ENCODE data around the gene POLK.

The POLK gene

GRCh38 chr5:75466006-75466716 lies 45.5 kb upstream of the POLK start:
- TF ChIP-seq EGR1 (IDR thresholded peaks at IDR 0.05): no peak
- no peak for TF ChIP-seq ZBTB7A (IDR thresholded peaks at IDR 0.05; ENCODE audit: low read depth)
- TF ChIP-seq CREB1 (IDR thresholded peaks at IDR 0.05; ENCODE audit: low read depth): no peak
- TF ChIP-seq CEBPB (IDR thresholded peaks at IDR 0.05): no peak

- TF ChIP-seq MAX (IDR thresholded peaks at IDR 0.05) (no peak), TCF12 (IDR thresholded peaks at IDR 0.05; ENCODE audit: low read depth) (no peak), YY1 (IDR thresholded peaks at IDR 0.05; ENCODE audit: low read depth) (no peak), FOXM1 (IDR thresholded peaks at IDR 0.05; ENCODE audit: borderline replicate concordance, low read depth) (no peak), TEAD4 (IDR thresholded peaks at IDR 0.05) (no peak), RAD21 (IDR thresholded peaks at IDR 0.05; ENCODE audit: low read depth) (no peak), CREB1 (IDR thresholded peaks at IDR 0.05; ENCODE audit: low read depth) (no peak), TAF1 (IDR thresholded peaks at IDR 0.05; ENCODE audit: low read depth) (no peak)
Measured at GRCh38 chr5:75468593-75468992, 43.1 kb upstream of the POLK start.

- TF ChIP-seq ZBTB7A (IDR thresholded peaks at IDR 0.05; ENCODE audit: low read depth) (no peak), REST (IDR thresholded peaks at IDR 0.05; ENCODE audit: low read depth) (no peak), MAX (IDR thresholded peaks at IDR 0.05) (no peak), TAF1 (IDR thresholded peaks at IDR 0.05; ENCODE audit: low read depth) (no peak), TEAD4 (IDR thresholded peaks at IDR 0.05) (no peak), EP300 (IDR thresholded peaks at IDR 0.05; ENCODE audit: borderline replicate concordance) (no peak), USF1 (IDR thresholded peaks at IDR 0.05) (no peak), EGR1 (IDR thresholded peaks at IDR 0.05) (no peak), TCF12 (IDR thresholded peaks at IDR 0.05; ENCODE audit: low read depth) (no peak), RAD21 (IDR thresholded peaks at IDR 0.05; ENCODE audit: low read depth) (no peak), NFIC (IDR thresholded peaks at IDR 0.05) (no peak), YY1 (IDR thresholded peaks at IDR 0.05; ENCODE audit: low read depth) (no peak), FOXM1 (IDR thresholded peaks at IDR 0.05; ENCODE audit: borderline replicate concordance, low read depth) (no peak), CREB1 (IDR thresholded peaks at IDR 0.05; ENCODE audit: low read depth) (no peak), CEBPB (IDR thresholded peaks at IDR 0.05) (no peak)
Measured at GRCh38 chr5:75469017-75469416, 42.7 kb upstream of the POLK start.

- no peak for TF ChIP-seq MAX (IDR thresholded peaks at IDR 0.05)
- TF ChIP-seq TAF1 (IDR thresholded peaks at IDR 0.05; ENCODE audit: low read depth): no peak
- no peak for TF ChIP-seq USF1 (IDR thresholded peaks at IDR 0.05)
- no peak for TF ChIP-seq TEAD4 (IDR thresholded peaks at IDR 0.05)
- no peak for TF ChIP-seq RAD21 (IDR thresholded peaks at IDR 0.05; ENCODE audit: low read depth)
- TF ChIP-seq TCF12 (IDR thresholded peaks at IDR 0.05; ENCODE audit: low read depth): no peak
- no peak for TF ChIP-seq YY1 (IDR thresholded peaks at IDR 0.05; ENCODE audit: low read depth)
- no peak for TF ChIP-seq REST (IDR thresholded peaks at IDR 0.05; ENCODE audit: low read depth)
- no peak for TF ChIP-seq EP300 (IDR thresholded peaks at IDR 0.05; ENCODE audit: borderline replicate concordance)
- TF ChIP-seq CREB1 (IDR thresholded peaks at IDR 0.05; ENCODE audit: low read depth): no peak
- no peak for TF ChIP-seq EGR1 (IDR thresholded peaks at IDR 0.05)
- no peak for TF ChIP-seq CEBPB (IDR thresholded peaks at IDR 0.05)
- no peak for TF ChIP-seq NFIC (IDR thresholded peaks at IDR 0.05)
- TF ChIP-seq FOXM1 (IDR thresholded peaks at IDR 0.05; ENCODE audit: borderline replicate concordance, low read depth): no peak
- TF ChIP-seq ZBTB7A (IDR thresholded peaks at IDR 0.05; ENCODE audit: low read depth): no peak
Measured at GRCh38 chr5:75471193-75471592, 40.5 kb upstream of the POLK start.

- TF ChIP-seq TAF1 (IDR thresholded peaks at IDR 0.05; ENCODE audit: low read depth) (no peak), ZBTB7A (IDR thresholded peaks at IDR 0.05; ENCODE audit: low read depth) (no peak), TCF12 (IDR thresholded peaks at IDR 0.05; ENCODE audit: low read depth) (no peak), USF1 (IDR thresholded peaks at IDR 0.05) (no peak), MAX (IDR thresholded peaks at IDR 0.05) (no peak), FOXM1 (IDR thresholded peaks at IDR 0.05; ENCODE audit: borderline replicate concordance, low read depth) (no peak), NFIC (IDR thresholded peaks at IDR 0.05) (no peak)
Measured at GRCh38 chr5:75472973-75473372, 38.7 kb upstream of the POLK start.
